NCI-H146 (cell line): ENCODE measurements around the gene ATRN.
"Not testable (repeated sequence)": the region's sequence is repeated elsewhere in the genome, so short reads cannot be mapped to it uniquely, and the experiment has no call there.

Source experiments
- DNase-seq: peaks from one replicate; lab custom pipeline; 2025; lab: John Stamatoyannopoulos, UW

The ATRN gene

DNA sequence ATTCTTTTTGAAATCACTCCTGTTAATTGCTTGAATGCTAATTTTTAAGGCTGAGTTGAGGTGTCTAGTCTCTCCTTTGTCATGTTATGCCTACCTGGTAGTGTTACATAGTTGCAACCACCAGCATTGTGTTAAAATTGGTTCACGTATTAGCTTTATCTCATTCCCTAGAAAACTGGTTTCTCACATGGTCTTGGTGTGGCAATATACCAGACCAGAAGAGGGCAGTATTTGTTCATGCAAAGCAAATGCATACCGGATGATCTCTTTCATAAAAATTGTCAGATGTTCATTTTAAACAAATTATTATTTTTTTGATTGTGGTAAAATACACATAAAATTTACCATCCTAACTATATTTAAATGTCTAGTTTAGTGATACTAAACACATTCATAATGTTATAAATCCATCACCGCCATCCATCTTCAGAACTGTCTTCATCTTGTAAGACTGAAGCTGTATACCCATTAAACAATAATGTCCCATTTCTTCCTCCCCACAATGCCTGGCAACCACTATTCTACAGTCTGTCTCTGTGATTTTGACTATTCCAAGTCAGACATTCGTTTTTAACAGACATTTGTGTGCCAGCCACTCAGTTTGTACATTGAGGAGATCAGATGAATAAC, 92.8 kb downstream of the ATRN start:
- peak; percentile 42 for DNase-seq

DNA sequence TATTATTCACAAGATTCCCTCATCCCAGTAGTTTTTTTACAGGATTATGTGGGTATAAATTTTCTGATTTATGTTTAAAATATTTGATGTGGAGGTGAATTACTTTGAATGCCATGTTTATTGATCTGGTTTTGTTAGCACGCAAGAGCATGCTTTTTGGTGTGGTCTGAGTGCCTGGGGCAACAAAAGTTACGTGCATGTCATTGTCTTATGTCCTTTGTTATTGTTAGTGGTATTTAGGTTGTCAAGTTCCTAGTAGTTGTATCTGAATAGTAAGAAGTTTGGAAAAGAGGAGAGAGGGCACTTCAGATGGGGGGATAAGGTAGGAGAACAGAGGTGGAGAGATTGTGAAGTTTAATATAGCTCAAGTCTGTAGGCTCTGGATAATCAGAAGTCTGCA, 95.0 kb downstream of the ATRN start:
- no peak for DNase-seq

DNA sequence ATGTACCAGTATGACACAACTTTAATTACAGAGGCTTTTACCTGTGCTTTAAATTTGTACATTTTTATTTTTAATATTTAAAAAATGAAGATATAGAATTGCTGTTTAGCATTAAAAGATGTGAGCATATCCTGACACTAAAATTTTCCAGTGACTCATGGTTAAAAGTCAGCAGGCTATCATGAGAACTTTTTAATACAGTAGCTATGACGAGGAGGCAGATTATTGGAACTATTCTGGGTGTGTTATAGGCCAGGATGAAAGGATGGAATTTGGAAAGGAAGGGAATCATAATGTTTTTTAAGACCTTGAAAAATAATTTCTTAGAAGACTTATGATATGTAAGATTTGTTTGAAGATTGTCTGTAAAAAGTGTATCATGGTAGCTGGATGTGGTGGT, 101.3 kb downstream of the ATRN start:
- DNase-seq: no peak

DNA sequence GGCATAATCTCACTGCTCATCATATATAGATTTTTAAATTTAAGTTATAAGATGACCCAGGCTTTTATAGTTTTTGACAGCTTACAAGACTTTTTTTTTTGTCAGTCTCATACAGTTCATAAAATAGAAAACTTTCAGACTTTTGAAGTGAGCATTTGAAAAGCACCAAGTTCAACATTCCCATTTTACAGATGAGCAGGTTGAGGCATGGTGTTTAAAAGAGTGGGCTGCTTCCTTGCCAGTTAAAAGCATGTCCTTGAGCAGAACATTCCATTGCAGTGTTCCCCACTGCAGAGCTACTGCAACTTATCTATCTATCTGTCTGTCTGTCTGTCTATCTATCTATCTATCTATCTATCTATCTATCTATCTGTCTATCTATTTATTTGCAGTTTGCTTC, 105.5 kb downstream of the ATRN start:
- DNase-seq: no peak

DNA sequence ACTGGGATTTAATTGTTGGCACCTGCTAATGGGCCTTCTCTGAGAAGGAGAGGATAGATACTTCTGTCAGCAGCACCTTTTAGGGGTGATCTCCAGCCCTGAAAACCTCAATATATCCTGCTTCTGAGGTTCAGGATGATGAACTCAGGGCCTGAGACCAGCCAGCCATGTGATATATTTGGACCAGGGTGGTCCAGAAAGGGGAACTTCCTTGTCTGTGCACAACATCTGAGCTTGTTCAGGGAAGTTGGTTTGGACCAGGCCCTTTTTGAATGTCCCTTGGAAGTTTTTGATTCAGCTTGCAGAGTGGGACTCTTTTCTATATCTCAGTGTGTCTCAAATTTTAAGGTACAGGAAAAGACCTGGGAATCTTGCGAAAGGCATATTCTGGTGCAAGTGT, 106.5 kb downstream of the ATRN start:
- DNase-seq: no peak

DNA sequence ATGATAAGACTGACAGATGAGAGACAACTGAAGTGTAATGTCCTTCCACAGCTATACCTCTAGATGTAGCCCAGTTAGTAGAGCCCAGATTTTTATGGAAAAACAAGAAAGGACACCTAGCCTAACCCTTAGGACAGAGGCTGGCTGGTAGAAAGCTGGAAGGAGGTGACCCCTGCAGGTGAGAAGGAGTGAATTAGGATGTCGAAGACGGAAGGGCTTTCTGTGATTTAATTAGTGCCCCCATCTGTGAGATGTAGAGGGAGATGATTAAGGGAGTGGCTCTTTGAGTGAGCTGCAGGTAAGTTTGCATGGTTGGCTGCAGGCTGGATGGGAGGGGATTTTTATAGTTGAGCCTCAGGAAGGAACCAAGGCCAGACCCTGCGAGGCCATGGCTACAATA, 109.6 kb downstream of the ATRN start:
- no peak for DNase-seq

DNA sequence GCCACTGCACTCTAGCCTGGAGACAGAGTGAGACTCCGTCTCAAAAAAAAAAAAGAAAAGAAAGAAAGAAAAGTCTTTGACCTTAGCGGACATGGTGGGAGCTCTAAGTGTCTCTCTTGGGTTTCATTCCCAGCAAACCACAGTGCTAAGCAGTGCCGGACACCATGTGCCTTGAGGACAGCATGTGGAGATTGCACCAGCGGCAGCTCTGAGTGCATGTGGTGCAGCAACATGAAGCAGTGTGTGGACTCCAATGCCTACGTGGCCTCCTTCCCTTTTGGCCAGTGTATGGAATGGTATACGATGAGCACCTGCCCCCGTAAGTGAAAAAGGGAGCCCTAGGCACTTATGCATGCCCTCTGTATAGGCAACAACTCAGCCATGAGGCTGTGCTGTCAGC, 112.9 kb downstream of the ATRN start:
- no peak for DNase-seq

DNA sequence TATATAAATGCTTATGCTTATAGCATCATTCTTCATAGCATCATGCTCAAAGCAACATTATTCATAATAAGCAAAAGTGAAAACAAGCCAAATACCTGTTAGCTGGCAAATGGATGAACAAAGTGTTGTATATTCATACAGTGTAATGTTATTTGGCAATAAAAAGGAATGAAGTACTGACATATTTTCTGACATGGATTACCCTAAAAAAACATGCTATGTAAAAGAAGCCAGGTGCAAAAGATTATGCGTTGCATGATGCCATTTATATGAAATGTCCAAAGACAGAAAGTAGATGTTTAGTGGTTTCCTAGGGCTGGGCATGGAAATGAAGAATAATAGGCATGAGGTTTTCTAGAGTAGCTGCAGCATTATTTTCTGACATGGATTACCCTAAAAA, 115.3 kb downstream of the ATRN start:
- no peak for DNase-seq

DNA sequence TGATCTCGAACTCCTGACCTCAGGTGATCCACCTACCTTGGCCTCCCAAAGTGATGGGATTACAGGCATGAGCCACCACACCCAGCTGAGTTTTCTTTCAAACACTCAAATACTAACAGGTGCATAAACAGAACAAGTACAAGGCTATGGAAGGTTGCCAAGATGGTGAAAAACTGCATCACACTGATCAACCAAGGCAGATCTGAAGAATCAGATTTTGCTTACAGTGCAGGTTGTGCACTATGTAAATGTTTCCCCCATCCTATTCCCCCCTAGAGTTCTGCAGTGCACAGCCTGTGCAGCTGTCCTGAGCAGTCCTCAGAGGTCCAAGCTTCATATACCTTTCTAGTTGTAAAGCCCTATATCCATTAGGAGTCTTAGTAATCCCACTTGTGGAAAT, 119.3 kb downstream of the ATRN start:
- DNase-seq: no peak

DNA sequence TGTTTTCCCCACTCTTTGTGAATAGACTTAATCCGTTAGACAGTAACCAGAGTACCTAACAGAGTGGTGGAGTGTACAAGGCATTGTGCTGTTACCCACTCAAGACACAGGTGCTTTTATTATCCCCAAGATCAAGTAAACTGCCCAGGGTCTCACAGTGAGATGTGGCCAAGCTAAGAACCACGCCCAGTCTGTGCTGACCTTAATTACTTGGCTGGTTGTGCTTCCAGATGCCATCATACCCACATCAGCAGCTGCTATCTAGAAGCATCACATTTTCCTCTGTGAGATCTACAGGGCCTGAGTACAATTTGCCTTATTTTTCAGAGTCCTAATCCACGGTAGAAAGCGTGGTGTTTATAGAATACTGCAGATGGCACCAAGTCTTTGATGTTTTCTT, 122.1 kb downstream of the ATRN start:
- no peak for DNase-seq

DNA sequence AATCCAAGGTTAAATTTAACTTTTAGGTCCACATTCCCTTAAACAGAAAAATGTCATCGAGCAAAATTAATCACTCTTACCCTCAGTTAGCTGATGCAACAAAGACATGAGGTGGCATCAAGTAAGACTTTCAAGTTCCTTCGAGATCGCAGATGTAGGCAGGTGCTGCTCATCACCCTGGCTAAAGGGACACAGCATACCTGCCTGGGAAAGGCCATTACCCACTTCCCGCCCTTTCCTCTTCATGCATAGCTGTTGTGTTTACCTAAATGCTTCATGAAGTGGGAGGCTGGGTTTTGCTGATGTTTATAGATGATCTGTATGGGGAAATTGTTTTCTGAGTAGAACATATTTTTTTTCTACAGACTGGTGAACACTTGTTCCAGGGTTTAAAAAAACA, 124.7 kb downstream of the ATRN start:
- no peak for DNase-seq

DNA sequence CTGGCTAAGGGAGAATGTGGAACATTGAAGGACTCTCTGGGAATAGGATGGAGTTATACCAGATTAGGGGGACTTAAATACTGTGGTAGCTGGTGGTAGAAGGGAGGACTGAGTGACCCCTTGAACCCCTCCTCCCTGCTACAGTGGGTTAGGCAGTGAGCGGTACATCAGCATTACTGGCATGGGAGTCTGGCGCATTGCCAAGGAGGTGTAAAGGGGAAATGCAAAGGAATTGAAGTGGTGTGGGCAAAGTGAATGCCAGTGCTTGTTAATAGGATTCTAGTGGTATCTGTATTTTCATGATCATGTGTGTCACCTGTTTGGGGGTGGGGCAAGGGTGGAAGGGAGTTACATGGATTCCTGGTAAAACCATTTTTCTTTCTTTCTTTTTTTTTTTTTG, 132.3 kb downstream of the ATRN start:
- no peak for DNase-seq

DNA sequence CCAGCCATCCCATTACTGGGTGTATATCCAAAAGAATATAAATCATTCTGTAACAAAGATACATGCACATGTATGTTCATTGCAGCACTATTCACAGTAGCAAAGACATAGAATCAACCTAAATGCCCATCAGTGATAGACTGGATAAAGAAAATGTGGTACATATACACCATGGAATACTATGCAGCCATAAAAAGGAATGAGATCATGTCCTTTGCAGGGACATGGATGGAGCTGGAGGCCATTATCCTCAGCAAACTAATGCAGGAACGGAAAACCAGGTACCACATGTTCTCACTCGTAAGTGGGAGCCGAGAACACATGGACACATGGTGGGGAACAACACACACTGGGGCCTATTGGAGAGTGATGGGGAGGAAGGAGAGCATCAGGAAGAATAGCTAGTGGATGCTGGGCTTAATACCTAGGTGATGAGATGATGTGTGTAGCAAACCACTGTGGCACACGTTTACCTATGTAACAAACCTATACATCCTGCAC, 134.6 kb downstream of the ATRN start:
- not testable (repeated sequence) for DNase-seq

DNA sequence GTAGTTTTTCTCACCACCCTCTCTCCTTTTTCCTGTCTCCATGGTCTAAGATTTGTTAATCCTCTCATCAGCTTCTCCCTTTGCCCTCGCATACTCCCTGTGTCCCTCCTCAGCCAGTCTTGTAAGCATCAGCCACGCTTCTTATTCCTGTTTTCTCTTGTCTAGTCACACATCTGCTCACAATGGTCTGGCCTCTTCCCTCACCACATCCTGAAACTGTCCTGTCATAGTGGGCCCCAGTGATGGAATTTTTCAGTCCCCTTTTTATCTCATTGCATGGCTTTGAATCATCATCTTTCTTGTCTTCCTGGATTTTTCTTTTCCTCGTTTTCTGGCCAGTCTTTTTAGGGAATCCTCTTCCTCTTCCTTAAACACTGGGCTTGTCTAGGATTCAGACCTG, 135.2 kb downstream of the ATRN start:
- no peak for DNase-seq

DNA sequence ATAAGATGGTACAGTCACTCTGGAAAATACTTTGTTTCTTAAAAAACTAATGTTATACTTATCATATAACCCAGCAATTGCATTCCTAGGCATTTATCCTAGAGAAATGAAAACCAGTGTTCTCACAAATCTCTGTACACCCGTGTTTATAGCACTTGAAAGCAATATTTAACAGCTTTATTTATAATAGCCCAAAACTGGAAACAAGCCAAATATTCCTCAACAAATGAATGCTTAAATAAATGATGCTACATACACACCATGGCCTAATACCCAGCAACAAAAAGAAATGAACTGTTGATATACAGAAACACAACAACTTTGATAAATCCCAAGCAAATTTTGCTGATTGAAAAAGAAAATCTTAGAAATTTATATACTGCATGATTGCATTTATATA, 141.1 kb downstream of the ATRN start:
- no peak for DNase-seq

DNA sequence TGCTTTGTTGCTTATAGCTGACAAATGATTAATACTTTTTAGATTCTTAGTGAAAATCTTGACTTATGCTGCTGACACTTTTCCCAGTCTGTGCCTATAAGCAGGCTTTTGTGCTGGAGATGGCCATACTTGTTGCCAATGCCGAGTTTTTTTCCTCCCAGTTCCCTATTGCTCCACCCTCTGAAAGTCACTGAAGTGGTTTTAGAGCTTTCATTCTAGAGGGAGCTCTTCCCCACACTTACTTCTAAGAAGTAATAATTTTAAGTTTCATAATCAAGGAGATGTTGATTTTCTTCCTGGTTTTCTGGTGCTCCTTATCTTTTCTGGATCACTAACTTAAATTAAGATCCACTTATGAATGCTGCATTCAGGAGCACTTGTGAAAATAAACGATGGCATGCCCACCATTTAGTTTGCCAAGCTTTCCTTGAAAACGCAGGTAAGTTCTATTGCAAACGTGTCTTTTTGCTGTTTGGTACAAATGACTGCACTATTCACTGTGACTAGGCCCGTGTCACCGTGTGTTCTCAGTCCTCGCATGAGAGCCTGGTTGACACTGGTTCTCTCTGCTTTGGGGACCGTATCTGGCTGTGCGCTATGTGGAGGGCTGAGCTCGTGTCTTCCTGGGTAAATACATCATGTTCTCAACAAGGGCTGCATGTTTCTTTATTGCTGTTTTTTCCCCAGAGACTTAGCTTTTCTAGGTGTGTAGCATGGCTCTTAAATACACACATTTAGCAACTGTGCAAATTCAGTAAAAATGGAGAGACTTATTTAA, 142.2 kb downstream of the ATRN start:
- DNase-seq: no peak

DNA sequence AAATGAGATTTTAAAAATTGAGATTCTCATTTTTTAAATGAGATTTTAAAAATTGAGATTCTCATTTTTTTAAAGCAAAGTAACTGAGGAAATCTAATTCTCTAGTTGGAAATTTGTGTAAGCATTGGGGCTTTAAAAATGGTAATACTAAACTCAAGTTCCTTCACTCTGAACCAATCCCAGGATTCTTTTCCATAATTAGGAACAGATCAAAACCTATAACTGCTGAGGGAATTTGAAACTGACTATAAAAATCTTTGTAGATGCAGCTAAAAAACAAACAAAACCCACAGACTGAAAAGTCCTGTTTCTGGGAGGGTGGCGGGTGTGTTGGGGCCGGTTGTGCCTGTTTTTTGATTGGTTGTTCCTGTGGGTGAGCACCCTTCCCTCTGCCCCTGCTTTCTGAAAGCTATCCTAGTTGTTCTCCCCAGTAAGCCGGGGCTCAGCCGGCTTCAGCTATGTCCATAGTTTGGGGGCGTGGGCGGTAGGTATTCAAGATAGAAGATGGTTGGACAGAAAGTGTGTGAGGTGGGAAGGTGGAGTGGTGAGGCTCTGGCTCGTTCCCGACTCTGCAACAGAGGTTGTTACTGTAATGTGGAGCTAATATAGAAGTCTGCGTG, 143.1 kb downstream of the ATRN start:
- no peak for DNase-seq

DNA sequence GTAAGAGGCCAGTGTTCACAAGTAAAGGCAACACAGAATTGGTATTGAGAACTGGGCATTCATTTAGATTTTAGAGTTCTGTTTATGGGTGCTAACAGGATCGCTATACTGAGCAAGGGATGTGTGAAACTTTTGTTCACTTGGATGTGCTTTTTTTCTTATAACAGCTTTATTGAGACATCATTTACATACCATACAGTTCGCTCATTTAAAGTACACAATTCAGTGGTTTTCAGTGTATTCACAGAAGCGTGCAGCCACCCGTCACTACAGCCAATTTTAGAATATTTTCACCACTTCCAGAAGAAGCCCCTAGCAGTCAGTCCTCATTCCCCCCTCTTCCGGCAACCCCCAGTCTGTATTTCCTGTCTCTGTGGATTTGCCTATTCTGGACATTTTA, 143.6 kb downstream of the ATRN start:
- no peak for DNase-seq

DNA sequence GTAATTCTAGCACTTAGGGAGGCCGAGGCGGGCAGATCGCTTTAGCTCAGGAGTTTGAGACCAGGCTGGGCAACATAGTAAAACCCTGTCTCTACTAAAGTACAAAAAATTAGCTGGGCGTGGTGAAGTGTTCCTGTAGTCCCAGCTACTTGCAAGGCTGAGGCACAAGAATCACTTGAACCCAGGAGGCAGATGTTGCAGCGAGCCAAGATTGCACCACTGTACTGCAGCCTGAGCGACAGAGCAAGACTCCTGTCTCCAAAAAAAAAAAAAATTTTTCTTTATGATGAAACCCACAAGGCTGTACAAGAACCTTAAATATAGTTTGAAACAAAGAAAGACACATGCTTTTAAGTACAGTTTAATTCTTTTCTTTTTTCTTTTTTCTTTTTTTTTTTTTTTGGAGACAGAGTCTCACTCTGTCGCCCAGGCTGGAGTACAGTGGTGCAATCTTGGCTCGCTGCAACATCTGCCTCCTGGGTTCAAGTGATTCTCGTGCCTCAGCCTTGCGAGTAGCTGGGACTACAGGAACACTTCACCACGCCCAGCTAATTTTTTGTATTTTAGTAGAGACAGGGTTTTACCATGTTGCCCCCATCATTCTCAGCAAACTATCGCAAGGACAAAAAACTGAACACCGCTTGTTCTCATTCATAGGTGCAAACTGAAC, 144.5 kb downstream of the ATRN start:
- not testable (repeated sequence) for DNase-seq

DNA sequence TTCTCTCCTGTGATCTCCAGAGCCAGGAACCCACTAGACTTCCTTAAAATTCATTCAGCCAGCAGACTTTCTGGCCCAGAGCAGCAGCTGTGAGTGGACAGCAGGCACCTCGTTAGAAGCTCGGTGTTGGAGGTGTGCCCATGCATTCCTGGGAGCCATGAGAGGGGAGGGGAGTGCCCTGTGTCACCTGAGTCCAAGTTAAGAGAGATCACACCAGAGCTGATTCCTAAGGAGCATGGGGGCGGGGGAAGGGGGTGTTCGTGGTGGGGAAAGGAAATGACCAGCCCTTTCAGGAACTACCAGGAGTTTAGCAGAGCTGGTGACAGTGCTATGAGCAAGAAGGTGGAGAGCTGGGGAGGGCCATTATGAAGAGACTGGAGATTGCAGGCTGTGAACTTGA, 145.4 kb downstream of the ATRN start:
- no peak for DNase-seq

DNA sequence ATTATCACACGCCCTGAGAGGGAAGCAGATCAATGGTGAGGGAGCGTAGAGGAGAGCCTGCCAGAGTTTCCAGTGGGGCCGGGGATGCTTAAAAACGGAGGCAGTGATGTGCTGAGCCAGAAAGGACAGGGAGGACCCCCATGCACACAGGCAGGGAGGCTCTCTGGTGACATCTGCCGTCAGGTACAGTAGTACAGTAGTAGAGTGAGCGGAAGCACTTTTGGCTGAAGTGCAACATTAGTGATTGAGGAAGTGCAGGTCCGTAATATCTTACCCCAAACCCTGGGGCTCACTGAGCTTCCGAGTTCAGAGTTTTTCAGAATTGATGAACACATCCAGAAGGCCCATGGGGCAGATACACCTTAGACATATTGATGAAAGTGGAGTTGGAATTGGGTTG, 150.3 kb downstream of the ATRN start:
- no peak for DNase-seq

DNA sequence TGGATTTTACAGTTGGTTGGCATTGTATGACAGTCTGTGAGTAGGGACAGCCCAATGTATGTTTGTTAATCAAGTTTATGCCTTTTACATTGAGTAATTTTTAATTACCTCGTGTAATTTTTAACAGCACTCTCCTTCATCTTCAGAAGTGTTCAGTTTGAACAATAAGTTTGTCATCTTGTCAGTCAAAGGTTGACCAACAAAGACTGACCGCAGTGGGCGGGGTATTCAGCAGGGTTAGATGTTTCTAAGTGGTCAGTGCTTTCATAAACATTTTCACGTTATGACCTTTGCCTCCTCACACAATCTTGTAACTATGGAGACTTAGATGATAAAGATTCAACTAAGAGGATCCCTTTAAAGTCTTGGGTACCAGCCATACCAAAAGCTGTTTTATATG, 151.6 kb downstream of the ATRN start:
- DNase-seq: no peak

DNA sequence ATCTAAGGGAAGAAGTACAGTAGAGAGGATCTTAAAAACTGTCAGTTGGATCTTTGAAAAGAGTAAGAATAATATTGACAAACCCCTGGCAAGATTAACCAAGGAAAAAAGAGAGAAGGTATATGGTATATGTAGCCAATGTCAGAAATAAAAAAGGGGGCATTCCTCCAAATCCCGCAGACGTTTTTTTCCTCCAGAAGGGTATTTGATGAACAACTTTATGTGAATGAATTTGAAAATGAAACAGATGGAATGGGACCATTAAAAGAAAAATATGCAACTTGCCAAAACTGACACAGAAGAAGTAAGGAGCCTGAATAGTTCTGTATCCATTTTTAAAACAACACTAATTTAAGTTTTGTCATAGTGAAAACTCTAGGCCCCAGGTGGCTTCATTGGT, 156.7 kb downstream of the ATRN start:
- DNase-seq: no peak
